GM12864 (cell line): ENCODE results near the gene HSDL2.

Source experiments
- DNase-seq: peaks from one replicate; pipeline ENCODE4 v3.0.0-alpha.2; 2011; ENCODE audit warnings: low read depth
- H3K4me3 ChIP-seq: 2 replicates; pipeline ENCODE4 v1.5.1; 2011; ENCODE audit warnings: mild to moderate bottlenecking, low read depth, low read length, control low read depth
- CTCF ChIP-seq: IDR thresholded peaks from 2 replicates; pipeline ENCODE4 v1.5.1; 2011; ENCODE audit warnings: low read depth, mild to moderate bottlenecking, moderate library complexity, low read length, control low read depth, inconsistent platforms; ENCODE audit errors: missing control alignments

HSDL2 gene

DNA sequence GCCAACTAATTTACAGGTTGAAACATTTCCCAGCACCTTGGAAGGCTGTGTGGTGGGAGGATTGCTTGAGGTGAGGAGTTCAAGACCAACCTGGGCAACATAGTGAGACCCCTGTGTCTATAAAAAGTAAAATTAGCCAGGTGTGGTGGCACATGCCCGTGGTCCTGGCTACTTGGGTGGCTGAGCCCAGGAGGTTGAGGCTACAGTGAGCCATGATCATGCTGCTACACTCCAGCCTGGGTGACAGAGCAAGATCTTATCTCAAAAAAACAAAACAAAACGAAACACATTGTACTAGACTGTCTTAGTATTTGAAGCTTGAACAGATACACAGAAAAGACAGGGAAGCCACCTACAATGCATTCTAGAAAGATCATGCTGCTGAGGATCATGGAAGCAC, 2.8 kb upstream of the HSDL2 start:
- DNase-seq, result no peak
- H3K4me3 ChIP-seq, result no peak overlapping the region
- TF ChIP-seq CTCF, result no peak

DNA sequence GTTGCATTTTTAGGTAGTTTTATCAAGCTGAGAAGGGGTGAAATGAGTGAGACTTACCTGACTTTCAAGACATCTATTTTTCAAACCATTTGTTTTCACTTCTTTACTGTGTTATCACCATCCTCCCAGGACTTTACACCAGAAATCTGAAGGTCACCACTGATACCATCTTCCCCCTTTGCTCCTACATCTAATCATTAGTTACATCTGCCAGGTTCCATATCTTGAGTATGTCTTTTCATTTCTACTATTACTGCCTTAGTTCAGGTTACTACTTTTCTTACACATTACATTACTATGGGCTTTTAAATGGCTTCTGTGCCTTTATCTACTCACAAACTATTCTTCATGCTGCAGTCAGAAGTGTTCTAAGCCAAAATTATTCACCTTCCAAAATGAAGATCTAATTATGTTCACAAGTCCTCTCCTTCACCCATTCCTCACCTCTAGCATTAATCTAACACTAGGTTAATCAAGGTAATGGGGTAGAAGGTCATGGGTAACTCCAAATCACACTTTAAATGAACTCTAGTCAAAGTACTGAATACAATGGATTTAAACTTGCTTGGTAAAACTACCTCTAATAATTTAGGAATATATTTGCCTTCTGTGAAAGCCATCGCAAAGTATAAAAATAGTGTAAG, 2.1 kb upstream of the HSDL2 start:
- peak overlapping the region; percentile 62 for H3K4me3 ChIP-seq
- no peak for DNase-seq
- no peak for TF ChIP-seq CTCF

DNA sequence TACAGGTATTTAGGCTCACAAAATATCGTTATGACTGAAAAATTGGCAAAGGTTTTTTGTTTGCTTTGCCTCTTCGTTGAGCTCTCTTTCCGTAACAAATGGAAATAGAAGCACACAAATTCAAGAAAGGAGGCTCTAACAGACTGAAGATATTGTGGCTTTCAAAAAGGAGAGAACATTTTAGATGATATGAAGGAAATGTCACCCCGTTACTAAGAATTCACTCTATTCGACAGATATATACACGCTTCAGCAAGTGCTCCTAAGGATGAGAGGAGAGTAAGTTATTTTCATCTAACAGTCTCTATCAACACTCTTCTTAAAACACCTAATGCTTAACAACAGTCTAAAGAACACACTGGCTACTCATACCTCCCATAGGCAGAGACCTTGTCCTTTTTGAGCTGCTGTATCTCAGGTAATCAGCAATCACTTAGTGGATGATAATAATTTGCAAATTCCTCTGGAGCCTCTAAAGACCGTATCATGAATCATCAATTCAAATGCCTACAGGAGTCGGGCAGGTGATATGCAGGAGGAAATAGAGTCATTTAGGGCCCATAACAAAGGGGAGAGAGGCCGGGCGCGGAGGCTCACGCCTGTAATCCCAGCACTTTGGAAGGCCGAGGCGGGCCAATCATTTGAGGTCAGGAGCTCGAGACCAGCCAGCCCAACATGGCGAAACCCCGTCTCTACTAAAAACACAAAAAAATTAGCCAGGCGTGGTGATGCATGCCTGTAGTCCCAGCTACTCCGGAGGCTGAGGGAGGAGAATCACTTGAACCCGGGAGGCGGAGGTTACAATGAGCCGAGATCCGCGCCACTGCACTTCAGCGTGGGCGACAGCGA, 1.4 kb upstream of the HSDL2 start:
- no peak for TF ChIP-seq CTCF
- peak overlapping the region; percentile 62 for H3K4me3 ChIP-seq
- DNase-seq, result no peak

DNA sequence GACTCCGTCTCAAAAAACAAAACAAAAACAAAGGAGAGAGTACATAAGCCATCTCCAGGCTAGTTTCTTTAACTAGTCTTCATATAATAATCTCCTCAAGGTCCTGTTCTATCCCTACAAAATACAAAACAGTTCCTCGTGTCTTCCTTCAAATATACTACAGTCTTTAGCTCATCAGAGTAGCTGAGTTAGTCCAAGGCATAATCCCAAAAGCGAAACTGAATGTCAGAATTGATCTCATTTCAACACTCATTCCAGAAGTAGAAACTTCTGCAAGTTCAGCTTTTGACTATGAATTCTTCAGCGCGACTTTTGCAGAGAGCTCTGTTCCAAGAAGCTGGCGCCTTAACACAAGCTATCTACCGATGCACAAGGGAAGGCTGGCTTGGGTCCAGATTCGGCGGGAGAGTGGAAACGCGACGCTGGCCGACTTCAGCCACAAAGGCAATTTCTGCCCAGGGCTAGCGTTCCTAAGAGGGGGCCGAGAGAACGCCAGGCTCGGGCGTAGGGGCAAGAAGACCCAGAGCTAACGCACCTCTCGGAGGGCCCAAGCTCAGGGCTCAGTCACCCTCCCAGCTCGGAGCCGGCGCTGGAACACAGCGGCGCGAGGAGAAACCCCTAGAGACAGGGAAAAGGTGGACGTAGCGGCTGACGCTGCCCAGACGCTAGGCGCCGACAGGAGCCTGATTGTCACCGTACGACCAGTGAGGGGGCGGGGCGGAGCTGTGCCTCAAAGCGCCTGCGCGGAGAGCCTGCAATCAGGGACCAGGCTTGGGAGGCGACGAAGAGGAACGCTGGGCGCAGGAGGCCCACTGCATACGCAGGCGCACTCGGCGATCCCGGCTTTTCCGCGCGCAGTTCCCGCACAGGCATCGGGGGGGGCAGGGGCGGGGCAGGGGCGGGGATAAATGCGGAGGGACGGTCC, 469 bp upstream of the HSDL2 start:
- peak; percentile 92 for DNase-seq
- H3K4me3 ChIP-seq, result peak overlapping the region; percentile 62
- no peak for TF ChIP-seq CTCF

- no peak for TF ChIP-seq CTCF
- peak overlapping the region; percentile 62 for H3K4me3 ChIP-seq
- no peak for DNase-seq
Measured at GRCh38 chr9:112380825-112381221, 915 bp downstream of the HSDL2 start.

DNA sequence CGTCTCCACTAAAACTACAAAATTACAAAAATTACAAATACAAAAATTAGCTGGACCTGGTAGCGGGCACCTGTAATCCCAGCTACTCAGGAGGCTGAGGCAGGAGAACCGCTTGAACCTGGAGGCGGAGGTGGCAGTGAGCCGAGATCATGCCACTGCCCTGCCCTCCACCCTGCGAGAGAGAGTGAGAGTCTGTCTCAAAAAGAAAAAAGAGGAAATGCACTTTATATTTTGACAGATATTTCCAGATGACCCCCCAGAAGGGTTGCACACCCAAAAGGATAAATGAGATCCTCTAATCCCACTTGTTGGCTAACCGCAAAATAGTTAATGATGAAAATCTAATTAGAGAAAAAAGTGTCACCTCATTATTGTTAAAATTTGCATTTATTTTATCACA, 2.2 kb downstream of the HSDL2 start:
- DNase-seq, result no peak
- peak overlapping the region; percentile 39; the same call in 1 of the 2 replicates for H3K4me3 ChIP-seq
- no peak for TF ChIP-seq CTCF
